SU-DHL-6 (cell line): ENCODE data around the gene CCDC27.

ENCODE experiments used
- H2AFZ ChIP-seq: fragments of 200-600 bp; sonication (generic); 2 replicates; pipeline ENCODE4 v1.6.1; 2014; ENCODE audit warnings: low read depth, mild to moderate bottlenecking, moderate library complexity, mixed read lengths, antibody characterized with exemption, low read length; ENCODE audit not compliant: severe bottlenecking
- H3F3A ChIP-seq: fragments of 200-600 bp; shearing (Covaris generic); 2 replicates; pipeline ENCODE4 v1.6.0; 2016; ENCODE audit warnings: antibody characterized with exemption, mild to moderate bottlenecking; ENCODE audit not compliant: insufficient read depth
- H3K27ac ChIP-seq: fragments of 200-600 bp; sonication (generic); 2 replicates; pipeline ENCODE4 v1.5.1; 2016; ENCODE audit warnings: low read depth, mild to moderate bottlenecking, low read length, moderate library complexity, mixed read lengths
- H3K27me3 ChIP-seq: fragments of 200-600 bp; sonication (generic), shearing (Covaris generic); 2 replicates; pipeline ENCODE4 v1.6.0; 2014; ENCODE audit warnings: mild to moderate bottlenecking, low read length
- H3K36me3 ChIP-seq: fragments of 200-600 bp; sonication (generic); 2 replicates; pipeline ENCODE4 v1.6.1; 2014; ENCODE audit warnings: mild to moderate bottlenecking, low read length, mixed read lengths
- H3K4me2 ChIP-seq: fragments of 300-600, 200-600 bp; shearing (Covaris generic), sonication (generic); 2 replicates; pipeline ENCODE4 v1.6.0; 2014; ENCODE audit warnings: low read length, low read depth, mild to moderate bottlenecking; ENCODE audit not compliant: poor library complexity, severe bottlenecking
- H3K4me3 ChIP-seq: fragments of 200-600 bp; sonication (generic); 2 replicates; pipeline ENCODE4 v1.5.1; 2014; ENCODE audit warnings: antibody characterized with exemption, low read length, mild to moderate bottlenecking, mixed read lengths; ENCODE audit not compliant: insufficient read depth, poor library complexity, severe bottlenecking
- H3K79me2 ChIP-seq: fragments of 200-600 bp; sonication (generic); 2 replicates; pipeline ENCODE4 v1.6.1; 2014; ENCODE audit warnings: mild to moderate bottlenecking, low read length, moderate library complexity; ENCODE audit not compliant: insufficient read depth
- H3K9ac ChIP-seq: fragments of 200-600 bp; sonication (generic); 2 replicates; pipeline ENCODE4 v1.7.0; 2014; ENCODE audit warnings: mild to moderate bottlenecking, low read length
- H3K9me2 ChIP-seq: fragments of 200-600 bp; sonication (generic); replicated peaks from 2 replicates; pipeline ENCODE4 v1.6.1; 2014; ENCODE audit warnings: low read length; ENCODE audit not compliant: insufficient read depth
- H3K9me3 ChIP-seq: fragments of 200-600 bp; sonication (generic); 2 replicates; pipeline ENCODE4 v1.6.1; 2014; ENCODE audit warnings: low read length, mixed read lengths; ENCODE audit not compliant: insufficient read depth
- H4K20me1 ChIP-seq: fragments of 200-600 bp; sonication (generic); 2 replicates; pipeline ENCODE4 v1.6.1; 2014; ENCODE audit warnings: low read depth, mild to moderate bottlenecking, antibody characterized with exemption, low read length, moderate library complexity, mixed read lengths
- CTCF ChIP-seq: fragments of 200-600 bp; sonication (generic); IDR thresholded peaks from one replicate; pipeline ENCODE4 v1.5.1; 2017; ENCODE audit warnings: antibody characterized with exemption, mild to moderate bottlenecking, low read length, moderate library complexity; ENCODE audit not compliant: insufficient read depth, poor library complexity, severe bottlenecking
- EZH2phosphoT487 ChIP-seq: fragments of 200-600 bp; sonication (generic), shearing (Covaris generic); conservative IDR thresholded peaks from 2 replicates; pipeline ENCODE4 v1.6.1; 2018; ENCODE audit warnings: mild to moderate bottlenecking, antibody characterized with exemption, low read length, moderate library complexity, mixed read lengths

CCDC27 gene

GRCh38 chr1:3752400-3752945 is at the start of gene CCDC27:
TSS of gene CCDC27 (plus strand) at chr1:3752450. CDS start at chr1:3752482, 32 bp downstream.
- no peaks in the 10 kb centered on the region for H3K36me3 ChIP-seq
- H3K4me3 ChIP-seq, result no peak within 1 kb of the TSS
- no peaks in the 10 kb centered on the region for H3K9me3 ChIP-seq
- TF ChIP-seq CTCF (no peak), EZH2phosphoT487 (no peak)
- H3K27ac ChIP-seq, result no peak within 1 kb of the TSS
- H3K79me2 ChIP-seq, result no peaks in the 10 kb centered on the region
- H3K9me2 ChIP-seq, result no peaks in the 10 kb centered on the region
- no peaks in the 10 kb centered on the region for H3F3A ChIP-seq
- H4K20me1 ChIP-seq, result no peaks in the 10 kb centered on the region
- no peaks in the 10 kb centered on the region for H3K27me3 ChIP-seq
- no peak within 1 kb of the TSS for H3K9ac ChIP-seq
- no peak within 1 kb of the TSS for H3K4me2 ChIP-seq
- H2AFZ ChIP-seq, result no peak within 1 kb of the TSS

- Histone ChIP-seq H2AFZ (no peak overlapping the region), H3K9me3 (no peaks in the 10 kb centered on the region), H3K79me2 (no peaks in the 10 kb centered on the region), H3K9ac (no peak overlapping the region), H3K9me2 (no peaks in the 10 kb centered on the region), H3K27me3 (no peaks in the 10 kb centered on the region), H3K4me2 (no peak overlapping the region), H3K36me3 (no peaks in the 10 kb centered on the region), H3K27ac (no peak overlapping the region), H3F3A (no peaks in the 10 kb centered on the region), H4K20me1 (no peaks in the 10 kb centered on the region), H3K4me3 (no peak overlapping the region)
- no peak for TF ChIP-seq CTCF
- no peak for TF ChIP-seq EZH2phosphoT487
Measured at GRCh38 chr1:3702528-3702927, 49.7 kb upstream of the CCDC27 start.

GRCh38 chr1:3702990-3703728 is 49.1 kb upstream of the CCDC27 start:
- Histone ChIP-seq H3K36me3 (no peaks in the 10 kb centered on the region), H2AFZ (no peak overlapping the region), H3K27ac (no peak overlapping the region), H3K9ac (no peak overlapping the region), H3K9me2 (no peaks in the 10 kb centered on the region), H3K4me2 (no peak overlapping the region), H3K9me3 (no peaks in the 10 kb centered on the region), H3K27me3 (no peaks in the 10 kb centered on the region), H3F3A (no peaks in the 10 kb centered on the region), H3K4me3 (no peak overlapping the region), H3K79me2 (no peaks in the 10 kb centered on the region), H4K20me1 (no peaks in the 10 kb centered on the region)
- TF ChIP-seq EZH2phosphoT487, result no peak

- Histone ChIP-seq H2AFZ (no peak overlapping the region), H3K79me2 (no peaks in the 10 kb centered on the region), H3K4me2 (no peak overlapping the region), H3F3A (no peaks in the 10 kb centered on the region), H3K9me3 (no peaks in the 10 kb centered on the region), H3K36me3 (no peaks in the 10 kb centered on the region), H3K9ac (no peak overlapping the region), H4K20me1 (no peaks in the 10 kb centered on the region), H3K27me3 (no peaks in the 10 kb centered on the region), H3K4me3 (no peak overlapping the region), H3K9me2 (no peaks in the 10 kb centered on the region), H3K27ac (no peak overlapping the region)
- TF ChIP-seq CTCF (no peak), EZH2phosphoT487 (no peak)
Measured at GRCh38 chr1:3703786-3704371, 48.4 kb upstream of the CCDC27 start.
